ENCODE results near the gene RAD21L1.

DNA sequence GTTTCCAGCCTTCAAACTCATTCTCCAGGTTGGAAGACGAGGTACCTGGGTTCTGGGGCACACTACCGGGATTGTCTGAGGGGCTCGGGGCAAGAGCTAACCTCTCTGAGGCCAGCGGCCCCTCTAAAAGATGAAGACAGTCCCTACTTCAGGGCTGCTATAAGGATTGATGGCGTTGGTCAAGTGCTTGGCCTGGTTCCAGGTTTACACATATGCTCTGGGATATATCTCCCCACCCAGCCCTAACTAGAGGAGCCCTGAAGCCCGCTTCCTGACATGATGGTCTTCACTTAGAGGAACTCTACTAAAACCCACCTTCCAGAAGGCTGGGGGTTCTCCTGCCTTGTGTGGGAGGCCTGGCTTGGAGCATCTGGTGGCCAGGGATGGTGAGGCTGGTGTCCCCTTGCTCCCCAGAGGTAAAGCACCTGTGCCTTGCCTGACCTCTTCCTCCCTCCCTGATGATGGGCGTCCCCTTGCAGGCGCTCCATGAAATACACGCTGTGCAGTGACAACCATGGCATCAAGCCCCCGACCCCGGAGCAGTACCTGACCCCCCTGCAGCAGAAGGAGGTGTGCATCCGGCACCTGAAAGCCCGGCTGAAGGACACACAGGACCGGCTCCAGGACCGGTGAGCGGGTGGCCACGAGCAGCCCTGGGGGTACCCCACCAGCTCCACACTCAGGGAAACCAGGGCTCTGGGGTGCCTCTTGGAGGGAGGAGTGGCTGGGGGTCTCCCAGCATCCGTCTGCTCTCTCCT is 74.4 kb downstream of the RAD21L1 start:
- TF ChIP-seq YY1 (IDR thresholded peaks at IDR 0.05; ENCODE audit: low read depth, low read length) (no peak), BRCA1 (IDR thresholded peaks at IDR 0.05; ENCODE audit: low read depth, low read length) (no peak)

Measured in H1 (cell line).